HepG2 (cell line): ENCODE results near the gene CHCHD5. TPM values are rescaled to one million over a fixed set of nuclear protein-coding genes. Genes with fewer than 3 reads are reported as not detected.

Experiments
- ATAC-seq: fragments of 200-7000 bp; cut with Tn5 transposase; 3 replicates; pipeline ENCODE4 v1.9.1; 2020; ENCODE audit warnings: mild to moderate bottlenecking, moderate library complexity
- BruUV-seq: library from RNA; stranded (reverse); fragments of 400-500 nt; replicated peaks from 2 replicates; lab custom pipeline; 2021; lab: Mats Ljungman, UMichigan
- CTCF ChIA-PET: fragments of 300-600 bp; formaldehyde crosslinking; extraction: SDS; loops from one replicate; lab custom pipeline; 2021; ENCODE audit warnings: low total read pairs, inconsistent platforms, low intra/inter-chr PET ratio; lab: Yijun Ruan, JAX
- POLR2A ChIA-PET: fragments of 350-600 bp; sonication (Branson Sonifier 250); formaldehyde crosslinking; loops from one replicate; lab custom pipeline; 2020; ENCODE audit warnings: antibody characterized with exemption, inconsistent platforms; lab: Yijun Ruan, JAX
- DNase-seq: peaks from one replicate; pipeline ENCODE4 v3.0.0-alpha.2; 2015; ENCODE audit warnings: low spot score
- FAIRE-seq: peaks from 3 replicates; lab custom pipeline; 2011; peaks lifted over from hg19 to GRCh38; lab: Jason Lieb, UNC
- H2AFZ ChIP-seq: one replicate; pipeline ENCODE4 v1.6.1; 2011; ENCODE audit warnings: low read length, inconsistent platforms
- H3K27ac ChIP-seq: fragments of 300-600 bp; 3 replicates; pipeline ENCODE4 v1.8.0; 2011; ENCODE audit warnings: mixed run types, mild to moderate bottlenecking, mixed read lengths, low read length, inconsistent platforms; ENCODE audit not compliant: insufficient read depth; ENCODE audit errors: extremely low read length
- H3K27me3 ChIP-seq, 2 experiments: fragments of 200-600 bp in 1 of 2; 2 replicates in 1 of 2; 3 replicates in 1 of 2; pipeline versions ENCODE4 v1.6.0 to v1.8.0; 2011; ENCODE audit warnings: low read length in 2 of 2, mild to moderate bottlenecking in 2 of 2, moderate library complexity in 2 of 2, inconsistent platforms in 1 of 2; ENCODE audit not compliant: insufficient read depth in 2 of 2, control insufficient read depth in 1 of 2
- H3K36me3 ChIP-seq, 2 experiments: fragments of 200-600 bp in 1 of 2; replicated peaks in 1 of 2; 2 replicates in 1 of 2; 3 replicates in 1 of 2; pipeline versions ENCODE4 v1.5.1 to v1.8.0; 2011; ENCODE audit warnings: low read length in 2 of 2, inconsistent platforms in 1 of 2; ENCODE audit not compliant: insufficient read depth in 2 of 2, control insufficient read depth in 1 of 2
- H3K4me1 ChIP-seq: 2 replicates; pipeline ENCODE4 v1.5.1; 2012; ENCODE audit warnings: low read length, inconsistent platforms; ENCODE audit not compliant: insufficient read depth
- H3K4me2 ChIP-seq: 2 replicates; pipeline ENCODE4 v1.6.0; 2011; ENCODE audit warnings: low read depth, low read length, inconsistent platforms
- H3K4me3 ChIP-seq, 3 experiments: fragments of 200-600 bp in 1 of 3; sonication (generic), shearing (Covaris generic) in 1 of 3; replicated peaks in 1 of 3; 2 replicates each; pipeline ENCODE4 v1.5.1; 2011 to 2016; ENCODE audit warnings: low read length in 3 of 3, inconsistent platforms in 2 of 3, low read depth in 2 of 3, mild to moderate bottlenecking in 2 of 3, control low read depth in 1 of 3, mixed read lengths in 1 of 3; ENCODE audit not compliant: insufficient read depth in 1 of 3
- H3K79me2 ChIP-seq: one replicate; pipeline ENCODE4 v1.6.1; 2011; ENCODE audit warnings: low read length, inconsistent platforms; ENCODE audit not compliant: insufficient read depth
- H3K9ac ChIP-seq: 2 replicates; pipeline ENCODE4 v1.6.0; 2011; ENCODE audit warnings: mild to moderate bottlenecking, low read depth, low read length, inconsistent platforms; ENCODE audit not compliant: insufficient read depth
- H3K9me3 ChIP-seq: 2 replicates; pipeline ENCODE4 v1.5.1; 2012; ENCODE audit warnings: mild to moderate bottlenecking, low read length
- H4K20me1 ChIP-seq: 2 replicates; pipeline ENCODE4 v1.6.0; 2011; ENCODE audit warnings: inconsistent platforms, mild to moderate bottlenecking, low read length, moderate library complexity; ENCODE audit not compliant: insufficient read depth
- EP300 ChIP-seq, 3 experiments: sonication (generic) in 1 of 3; formaldehyde crosslinking in 1 of 3; IDR thresholded peaks; 2 replicates each; pipeline versions ENCODE4 v1.5.1 to v1.6.1; 2011 to 2020; ENCODE audit warnings: low read depth in 2 of 3, low read length in 2 of 3, borderline replicate concordance in 1 of 3, improper control_type of control experiment in 1 of 3, mild to moderate bottlenecking in 1 of 3, missing genetic modification reagents in 1 of 3, moderate library complexity in 1 of 3
- NCOA1 ChIP-seq: sonication (generic); formaldehyde crosslinking; IDR thresholded peaks from 2 replicates; pipeline ENCODE4 v1.9.0; 2021; ENCODE audit warnings: missing genetic modification reagents
- PAX8 ChIP-seq: sonication (generic); formaldehyde crosslinking; IDR thresholded peaks from 2 replicates; pipeline ENCODE4 v1.8.0; 2022; ENCODE audit warnings: mild to moderate bottlenecking, missing genetic modification reagents, borderline replicate concordance
- POLR2G ChIP-seq: fragments of 200-400 bp; formaldehyde crosslinking; IDR thresholded peaks from 2 replicates; pipeline ENCODE4 v1.6.1; 2018; ENCODE audit warnings: mild to moderate bottlenecking, low read depth, low read length, moderate library complexity
- SOX6 ChIP-seq, 2 experiments: fragments of 450-650 bp in 1 of 2; sonication (generic) in 1 of 2; formaldehyde crosslinking in 1 of 2; IDR thresholded peaks; 2 replicates each; pipeline versions ENCODE4 v1.4.0 to v1.6.1; 2017 to 2020; ENCODE audit warnings: antibody characterized with exemption in 1 of 2, mild to moderate bottlenecking in 1 of 2, missing genetic modification reagents in 1 of 2
- STAG1 ChIP-seq: sonication (generic); formaldehyde crosslinking; IDR thresholded peaks from 2 replicates; pipeline ENCODE4 v1.4.0; 2020; ENCODE audit warnings: missing genetic modification reagents
- TEAD3 ChIP-seq: optimal IDR thresholded peaks from 2 replicates; pipeline ENCODE3; 2016; ENCODE audit warnings: borderline replicate concordance
- ZNF484 ChIP-seq: sonication (generic); formaldehyde crosslinking; IDR thresholded peaks from 2 replicates; pipeline ENCODE4 v1.5.1; 2020; ENCODE audit warnings: mild to moderate bottlenecking, low read depth, missing genetic modification reagents, borderline replicate concordance
- ZNF614 ChIP-seq: IDR thresholded peaks from 2 replicates; pipeline ENCODE4 v1.6.1; 2018; ENCODE audit warnings: missing biosample characterization, missing genetic modification reagents, inconsistent platforms, borderline replicate concordance
- ZNF749 ChIP-seq: sonication (generic); formaldehyde crosslinking; IDR thresholded peaks from 2 replicates; pipeline ENCODE4 v1.8.0; 2022; ENCODE audit warnings: mild to moderate bottlenecking, missing genetic modification reagents, moderate library complexity, borderline replicate concordance
- ZNF772 ChIP-seq: sonication (generic); formaldehyde crosslinking; IDR thresholded peaks from 2 replicates; pipeline ENCODE4 v1.5.0; 2020; ENCODE audit warnings: mild to moderate bottlenecking, missing genetic modification reagents
- ZSCAN21 ChIP-seq: sonication (generic); formaldehyde crosslinking; IDR thresholded peaks from 2 replicates; pipeline ENCODE4 v1.8.0; 2022; ENCODE audit warnings: mild to moderate bottlenecking, missing genetic modification reagents, moderate library complexity, borderline replicate concordance
- ZSCAN31 ChIP-seq: sonication (generic); formaldehyde crosslinking; IDR thresholded peaks from 2 replicates; pipeline ENCODE4 v1.5.0; 2020; ENCODE audit warnings: low read depth, mild to moderate bottlenecking, missing genetic modification reagents
- WGBS: methylation state at CpG from one replicate; pipeline ENCODE4 v1.1.6; 2017; ENCODE audit warnings: low lambda C conversion rate; 5-methylcytosine and 5-hydroxymethylcytosine counted together
- in situ Hi-C: cut with HindIII; loops from 2 replicates; pipeline ENCODE4 v1.10.0; 2017; ENCODE audit warnings: low pct_unique_long_range_greater_than_20kb; ENCODE audit not compliant: extremely low pct_ligation_motif_present
- intact Hi-C: fragments of 100-400 bp; cut with micrococcal nuclease; formaldehyde crosslinking; loops from one replicate; pipeline ENCODE4 v1.10.0; 2022; ENCODE audit not compliant: unreplicated experiment
- polyA plus RNA-seq, 8 experiments: library from polyadenylated mRNA; depleted of rRNA in 3 of 8; stranded (reverse) in 7 of 8; unstranded in 1 of 8; fragments of >200 nt; fragmentation: Illumina TruSeq in 4 of 8; extraction: Trizol in 4 of 8; gene quantifications; 2 replicates each; pipeline versions ENCODE4 v1.2.1 to v1.2.3, GENCODE V29; 2011 to 2016; ENCODE audit warnings: low read depth in 4 of 8, missing spikeins in 1 of 8, mixed read lengths in 1 of 8; ENCODE audit not compliant: insufficient read depth in 1 of 8
- total RNA-seq, 5 experiments: library from RNA; depleted of rRNA; stranded (reverse); fragments of >200 nt; fragmentation: Illumina TruSeq; extraction: Trizol; gene quantifications; 2 replicates each; pipeline ENCODE4 v1.2.3, GENCODE V29; 2016; ENCODE audit warnings: low read depth in 1 of 5
- TF ChIP-seq, protein P1 (sequence below): sonication (generic); formaldehyde crosslinking; IDR thresholded peaks from 2 replicates; pipeline ENCODE4 v1.5.0; 2020; ENCODE audit warnings: mild to moderate bottlenecking, missing genetic modification reagents, moderate library complexity
- TF ChIP-seq, protein P2 (sequence below): sonication (generic); formaldehyde crosslinking; IDR thresholded peaks from 2 replicates; pipeline ENCODE4 v1.4.0; 2020; ENCODE audit warnings: missing genetic modification reagents
- TF ChIP-seq, protein P3 (sequence below), 2 experiments: sonication (generic) in 1 of 2; formaldehyde crosslinking in 1 of 2; IDR thresholded peaks; 2 replicates each; pipeline versions ENCODE4 v1.5.1 to v1.6.1; 2011 to 2020; ENCODE audit warnings: borderline replicate concordance in 1 of 2, low read depth in 1 of 2, low read length in 1 of 2, mild to moderate bottlenecking in 1 of 2, missing genetic modification reagents in 1 of 2, moderate library complexity in 1 of 2
- TF ChIP-seq, protein P4 (sequence below): sonication (generic); formaldehyde crosslinking; IDR thresholded peaks from 2 replicates; pipeline ENCODE4 v1.8.1; 2023; ENCODE audit warnings: mild to moderate bottlenecking, missing genetic modification reagents, borderline replicate concordance

CHCHD5 gene
- total and polyA plus RNA-seq, 2 of the 13 experiments (the other 11 are each of a cell fraction or from before 2014, with no cell fraction given): 19.0 to 23.9 TPM

DNA sequence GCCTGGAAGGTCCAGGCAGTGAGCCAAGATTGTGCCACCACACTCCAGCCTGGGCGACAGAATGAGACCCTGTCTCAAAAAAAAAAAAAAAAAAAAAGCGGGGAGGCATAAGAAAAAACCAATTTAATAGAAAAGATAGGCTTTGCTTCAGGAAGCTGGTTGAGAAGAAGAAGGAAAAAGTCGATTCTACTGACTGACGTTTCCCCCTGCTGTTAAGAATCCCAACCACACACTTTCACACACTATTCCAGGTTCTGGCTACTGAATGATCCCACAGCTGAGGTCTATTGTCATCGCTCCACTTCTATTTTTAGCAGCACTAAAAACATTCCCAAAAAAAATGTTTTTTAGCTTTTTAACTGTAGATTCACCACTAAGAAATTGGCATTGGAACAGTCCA, 6.7 kb upstream of the CHCHD5 start:
- WGBS: 78% methylated on average over 5 of the region's 5 CpGs
- Histone ChIP-seq H3K79me2 (no peaks in the 10 kb centered on the region), H4K20me1 (no peaks in the 10 kb centered on the region), H3K4me2 (no peak overlapping the region), H3K9ac (no peak overlapping the region), H3K4me1 (peaks cover 9% of the 10 kb centered on the region), H3K4me3 (no peak overlapping the region), H2AFZ (no peak overlapping the region), H3K27ac (no peak overlapping the region), H3K9me3 (no peaks in the 10 kb centered on the region), H3K27me3 (no peaks in the 10 kb centered on the region), H3K36me3 (peaks cover 26 to 40% of the 10 kb centered on the region in 2 experiments)
- FAIRE-seq: no peak
- BruUV-seq: no TSS peak
- POLR2A ChIA-PET: interaction anchor here (0.7 to 1.1 kb wide), 2 partner anchors 16 to 85 kb away, joined by 3 read pairs; no protein-coding TSS in a partner anchor
- peak; percentile 65 for ATAC-seq
- intact Hi-C loops (loop anchor here (5.0 kb wide), 1 partner anchor 455 kb away; no protein-coding TSS in a partner anchor), in situ Hi-C loops (no loop called here)
- CTCF ChIA-PET: interaction anchor here (1.4 kb wide), 1 partner anchor 97 kb away, joined by 3 read pairs; no protein-coding TSS in a partner anchor
- DNase-seq: no peak
- TF ChIP-seq EP300 (IDR thresholded peaks at IDR 0.05; ENCODE audit: low read depth in 2 of 2, low read length in 2 of 2): no peak
- TF ChIP-seq EP300 (CRISPR knock-in tag; IDR thresholded peaks at IDR 0.05; ENCODE audit: borderline replicate concordance): no peak
- TF ChIP-seq PAX8 (CRISPR knock-in tag): no peak
- TF ChIP-seq NCOA1: no peak
- TF ChIP-seq ZSCAN31: no peak
- peak; percentile 38; the same call in 1 of the 2 replicates for TF ChIP-seq STAG1 (CRISPR knock-in tag)
- TF ChIP-seq, protein P1, sequence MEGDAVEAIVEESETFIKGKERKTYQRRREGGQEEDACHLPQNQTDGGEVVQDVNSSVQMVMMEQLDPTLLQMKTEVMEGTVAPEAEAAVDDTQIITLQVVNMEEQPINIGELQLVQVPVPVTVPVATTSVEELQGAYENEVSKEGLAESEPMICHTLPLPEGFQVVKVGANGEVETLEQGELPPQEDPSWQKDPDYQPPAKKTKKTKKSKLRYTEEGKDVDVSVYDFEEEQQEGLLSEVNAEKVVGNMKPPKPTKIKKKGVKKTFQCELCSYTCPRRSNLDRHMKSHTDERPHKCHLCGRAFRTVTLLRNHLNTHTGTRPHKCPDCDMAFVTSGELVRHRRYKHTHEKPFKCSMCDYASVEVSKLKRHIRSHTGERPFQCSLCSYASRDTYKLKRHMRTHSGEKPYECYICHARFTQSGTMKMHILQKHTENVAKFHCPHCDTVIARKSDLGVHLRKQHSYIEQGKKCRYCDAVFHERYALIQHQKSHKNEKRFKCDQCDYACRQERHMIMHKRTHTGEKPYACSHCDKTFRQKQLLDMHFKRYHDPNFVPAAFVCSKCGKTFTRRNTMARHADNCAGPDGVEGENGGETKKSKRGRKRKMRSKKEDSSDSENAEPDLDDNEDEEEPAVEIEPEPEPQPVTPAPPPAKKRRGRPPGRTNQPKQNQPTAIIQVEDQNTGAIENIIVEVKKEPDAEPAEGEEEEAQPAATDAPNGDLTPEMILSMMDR: peak; percentile 42
- TF ChIP-seq ZNF484 (CRISPR knock-in tag): no peak
- TF ChIP-seq TEAD3 (CRISPR knock-in tag): peak; percentile 45
- no peak for TF ChIP-seq ZNF772 (CRISPR knock-in tag)
- no peak for TF ChIP-seq SOX6 (IDR thresholded peaks at IDR 0.05)
- no peak for TF ChIP-seq SOX6 (CRISPR knock-in tag; IDR thresholded peaks at IDR 0.05)
- TF ChIP-seq, protein P2, sequence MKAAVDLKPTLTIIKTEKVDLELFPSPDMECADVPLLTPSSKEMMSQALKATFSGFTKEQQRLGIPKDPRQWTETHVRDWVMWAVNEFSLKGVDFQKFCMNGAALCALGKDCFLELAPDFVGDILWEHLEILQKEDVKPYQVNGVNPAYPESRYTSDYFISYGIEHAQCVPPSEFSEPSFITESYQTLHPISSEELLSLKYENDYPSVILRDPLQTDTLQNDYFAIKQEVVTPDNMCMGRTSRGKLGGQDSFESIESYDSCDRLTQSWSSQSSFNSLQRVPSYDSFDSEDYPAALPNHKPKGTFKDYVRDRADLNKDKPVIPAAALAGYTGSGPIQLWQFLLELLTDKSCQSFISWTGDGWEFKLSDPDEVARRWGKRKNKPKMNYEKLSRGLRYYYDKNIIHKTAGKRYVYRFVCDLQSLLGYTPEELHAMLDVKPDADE (CRISPR knock-in tag): no peak
- TF ChIP-seq ZNF749: no peak
- TF ChIP-seq, protein P3, sequence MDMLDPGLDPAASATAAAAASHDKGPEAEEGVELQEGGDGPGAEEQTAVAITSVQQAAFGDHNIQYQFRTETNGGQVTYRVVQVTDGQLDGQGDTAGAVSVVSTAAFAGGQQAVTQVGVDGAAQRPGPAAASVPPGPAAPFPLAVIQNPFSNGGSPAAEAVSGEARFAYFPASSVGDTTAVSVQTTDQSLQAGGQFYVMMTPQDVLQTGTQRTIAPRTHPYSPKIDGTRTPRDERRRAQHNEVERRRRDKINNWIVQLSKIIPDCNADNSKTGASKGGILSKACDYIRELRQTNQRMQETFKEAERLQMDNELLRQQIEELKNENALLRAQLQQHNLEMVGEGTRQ (IDR thresholded peaks at IDR 0.05; ENCODE audit: low read depth, low read length): no peak
- TF ChIP-seq, protein P3 (CRISPR knock-in tag; IDR thresholded peaks at IDR 0.05; ENCODE audit: borderline replicate concordance): no peak
- TF ChIP-seq, protein P4, sequence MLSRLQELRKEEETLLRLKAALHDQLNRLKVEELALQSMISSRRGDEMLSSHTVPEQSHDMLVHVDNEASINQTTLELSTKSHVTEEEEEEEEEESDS (CRISPR knock-in tag): no peak
- TF ChIP-seq ZNF614 (CRISPR knock-in tag): no peak
- no peak for TF ChIP-seq ZSCAN21 (CRISPR knock-in tag)
- TF ChIP-seq POLR2G: peak; percentile 42; the same call in 1 of the 2 replicates
